ENCODE measurements around the gene NMT2.
"Not testable (repeated sequence)": the region's sequence is repeated elsewhere in the genome, so short reads cannot be mapped to it uniquely, and the experiment has no call there.

The NMT2 gene

GRCh38 chr10:15207410-15207809 lies 38.9 kb upstream of the NMT2 start:
- not testable (repeated sequence) for H3K23ac ChIP-seq (ENCODE audit: low read depth, low read length, poor library complexity); H2BK120ac ChIP-seq (ENCODE audit: low read depth, low read length); H2AFZ ChIP-seq (ENCODE audit: low read length); DNase-seq (ENCODE audit: low spot score); H3K79me1 ChIP-seq (ENCODE audit: low read depth, low read length); H4K8ac ChIP-seq (ENCODE audit: low read depth, low read length); H3K9me3 ChIP-seq (replicated peaks in 1 of 2; ENCODE audit: control insufficient read depth in 2 of 2, insufficient read depth in 1 of 2, low read depth in 1 of 2, low read length in 2 of 2); H3K4me2 ChIP-seq (ENCODE audit: insufficient read depth, low read length, poor library complexity, severe bottlenecking); H4K91ac ChIP-seq (ENCODE audit: low read depth, low read length, poor library complexity); H2BK15ac ChIP-seq (ENCODE audit: low read length); H3K9ac ChIP-seq (ENCODE audit: low read depth, low read length, poor library complexity); H3K4ac ChIP-seq (ENCODE audit: low read length); H3K27me3 ChIP-seq (ENCODE audit: control insufficient read depth in 3 of 3, insufficient read depth in 3 of 3, low read depth in 1 of 3, low read length in 3 of 3); H3K4me3 ChIP-seq (ENCODE audit: low read length in 2 of 2); H2BK5ac ChIP-seq (ENCODE audit: low read length); H2AK5ac ChIP-seq (ENCODE audit: low read depth, low read length); H3K27ac ChIP-seq (replicated peaks; ENCODE audit: low read length); H3K4me1 ChIP-seq (ENCODE audit: control insufficient read depth in 2 of 2, insufficient read depth in 1 of 2, low read depth in 1 of 2, low read length in 2 of 2); H3K18ac ChIP-seq (ENCODE audit: low read length); H2BK12ac ChIP-seq (ENCODE audit: low read length); H3K14ac ChIP-seq (ENCODE audit: low read length)
- no CpG with 5 or more reads among the region's 4 CpGs for WGBS, 2 donors (ENCODE audit: extremely low coverage in 2 of 2, insufficient read length in 2 of 2, insufficient replicate concordance in 1 of 2)
- H3K36me3 ChIP-seq (replicated peaks in 1 of 2; ENCODE audit: control insufficient read depth in 2 of 2, insufficient read depth in 2 of 2, low read length in 2 of 2), result peaks cover 1 to 17% of the 10 kb centered on the region in 2 donors

- no peaks in the 10 kb centered on the region for H3K79me1 ChIP-seq (ENCODE audit: low read depth, low read length)
- WGBS, 2 donors (ENCODE audit: extremely low coverage in 2 of 2, insufficient read length in 2 of 2, insufficient replicate concordance in 1 of 2), result no CpG with 5 or more reads among the region's 2 CpGs
- no peak for DNase-seq (ENCODE audit: low spot score)
- no peak overlapping the region for H3K23ac ChIP-seq (ENCODE audit: low read depth, low read length, poor library complexity)
- no peak overlapping the region for H2BK12ac ChIP-seq (ENCODE audit: low read length)
- H3K9ac ChIP-seq (ENCODE audit: low read depth, low read length, poor library complexity), result no peak overlapping the region
- H3K9me3 ChIP-seq (replicated peaks in 1 of 2; ENCODE audit: control insufficient read depth in 2 of 2, insufficient read depth in 1 of 2, low read depth in 1 of 2, low read length in 2 of 2), result no peaks in the 10 kb centered on the region
- H3K4me3 ChIP-seq (ENCODE audit: low read length in 2 of 2), result no peak overlapping the region
- H4K91ac ChIP-seq (ENCODE audit: low read depth, low read length, poor library complexity), result no peak overlapping the region
- H3K18ac ChIP-seq (ENCODE audit: low read length), result no peak overlapping the region
- H2BK5ac ChIP-seq (ENCODE audit: low read length), result no peak overlapping the region
- H3K14ac ChIP-seq (ENCODE audit: low read length), result no peak overlapping the region
- peaks cover 0 to 2% of the 10 kb centered on the region in 2 donors for H3K4me1 ChIP-seq (ENCODE audit: control insufficient read depth in 2 of 2, insufficient read depth in 1 of 2, low read depth in 1 of 2, low read length in 2 of 2)
- H3K4ac ChIP-seq (ENCODE audit: low read length), result no peak overlapping the region
- no peak overlapping the region for H2BK15ac ChIP-seq (ENCODE audit: low read length)
- no peaks in the 10 kb centered on the region for H3K36me3 ChIP-seq (replicated peaks in 1 of 2; ENCODE audit: control insufficient read depth in 2 of 2, insufficient read depth in 2 of 2, low read length in 2 of 2)
- H3K27ac ChIP-seq (replicated peaks; ENCODE audit: low read length), result no peak overlapping the region
- H3K27me3 ChIP-seq (ENCODE audit: control insufficient read depth in 3 of 3, insufficient read depth in 3 of 3, low read depth in 1 of 3, low read length in 3 of 3), result no peaks in the 10 kb centered on the region
- H4K8ac ChIP-seq (ENCODE audit: low read depth, low read length), result no peak overlapping the region
- H3K4me2 ChIP-seq (ENCODE audit: insufficient read depth, low read length, poor library complexity, severe bottlenecking), result no peak overlapping the region
- H2AK5ac ChIP-seq (ENCODE audit: low read depth, low read length), result no peak overlapping the region
- H2AFZ ChIP-seq (ENCODE audit: low read length), result no peak overlapping the region
- H2BK120ac ChIP-seq (ENCODE audit: low read depth, low read length), result no peak overlapping the region
Observed at GRCh38 chr10:15202639-15203038, 34.1 kb upstream of the NMT2 start.

- not testable (repeated sequence) for H3K27ac ChIP-seq (replicated peaks; ENCODE audit: low read length)
Observed at GRCh38 chr10:15202301-15202621, 33.8 kb upstream of the NMT2 start.

GRCh38 chr10:15201589-15202300 lies 33.3 kb upstream of the NMT2 start:
- no CpG with 5 or more reads among the region's 6 CpGs for WGBS, 2 donors (ENCODE audit: extremely low coverage in 2 of 2, insufficient read length in 2 of 2, insufficient replicate concordance in 1 of 2)
- H3K4ac ChIP-seq (ENCODE audit: low read length), result no peak overlapping the region
- no peaks in the 10 kb centered on the region for H3K9me3 ChIP-seq (replicated peaks in 1 of 2; ENCODE audit: control insufficient read depth in 2 of 2, insufficient read depth in 1 of 2, low read depth in 1 of 2, low read length in 2 of 2)
- H3K23ac ChIP-seq (ENCODE audit: low read depth, low read length, poor library complexity), result no peak overlapping the region
- H3K9ac ChIP-seq (ENCODE audit: low read depth, low read length, poor library complexity), result no peak overlapping the region
- H2AK5ac ChIP-seq (ENCODE audit: low read depth, low read length), result no peak overlapping the region
- no peak overlapping the region for H4K91ac ChIP-seq (ENCODE audit: low read depth, low read length, poor library complexity)
- H3K27me3 ChIP-seq (ENCODE audit: control insufficient read depth in 3 of 3, insufficient read depth in 3 of 3, low read depth in 1 of 3, low read length in 3 of 3), result no peaks in the 10 kb centered on the region
- H3K18ac ChIP-seq (ENCODE audit: low read length), result no peak overlapping the region
- H2BK5ac ChIP-seq (ENCODE audit: low read length), result no peak overlapping the region
- no peaks in the 10 kb centered on the region for H3K79me1 ChIP-seq (ENCODE audit: low read depth, low read length)
- H2BK12ac ChIP-seq (ENCODE audit: low read length), result no peak overlapping the region
- H3K36me3 ChIP-seq (replicated peaks in 1 of 2; ENCODE audit: control insufficient read depth in 2 of 2, insufficient read depth in 2 of 2, low read length in 2 of 2), result no peaks in the 10 kb centered on the region
- H2AFZ ChIP-seq (ENCODE audit: low read length), result no peak overlapping the region
- DNase-seq (ENCODE audit: low spot score), result no peak
- H2BK15ac ChIP-seq (ENCODE audit: low read length), result no peak overlapping the region
- no peak overlapping the region for H3K14ac ChIP-seq (ENCODE audit: low read length)
- no peak overlapping the region for H3K4me3 ChIP-seq (ENCODE audit: low read length in 2 of 2)
- H3K4me1 ChIP-seq (ENCODE audit: control insufficient read depth in 2 of 2, insufficient read depth in 1 of 2, low read depth in 1 of 2, low read length in 2 of 2), result peaks cover 0 to 2% of the 10 kb centered on the region in 2 donors
- H2BK120ac ChIP-seq (ENCODE audit: low read depth, low read length), result no peak overlapping the region
- no peak overlapping the region for H3K27ac ChIP-seq (replicated peaks; ENCODE audit: low read length)
- no peak overlapping the region for H4K8ac ChIP-seq (ENCODE audit: low read depth, low read length)
- H3K4me2 ChIP-seq (ENCODE audit: insufficient read depth, low read length, poor library complexity, severe bottlenecking), result no peak overlapping the region

More at GRCh38 chr10:15202301-15202621, 33.8 kb upstream of the NMT2 start:
- not testable (repeated sequence) for H2AFZ ChIP-seq (ENCODE audit: low read length); H4K91ac ChIP-seq (ENCODE audit: low read depth, low read length, poor library complexity); H2BK12ac ChIP-seq (ENCODE audit: low read length); H2BK5ac ChIP-seq (ENCODE audit: low read length); H3K27me3 ChIP-seq (ENCODE audit: control insufficient read depth in 3 of 3, insufficient read depth in 3 of 3, low read depth in 1 of 3, low read length in 3 of 3); H3K4me2 ChIP-seq (ENCODE audit: insufficient read depth, low read length, poor library complexity, severe bottlenecking); H3K14ac ChIP-seq (ENCODE audit: low read length); H3K79me1 ChIP-seq (ENCODE audit: low read depth, low read length); DNase-seq (ENCODE audit: low spot score); H3K9me3 ChIP-seq (replicated peaks in 1 of 2; ENCODE audit: control insufficient read depth in 2 of 2, insufficient read depth in 1 of 2, low read depth in 1 of 2, low read length in 2 of 2); H4K8ac ChIP-seq (ENCODE audit: low read depth, low read length); H2BK15ac ChIP-seq (ENCODE audit: low read length); H3K4me3 ChIP-seq (ENCODE audit: low read length in 2 of 2); H2BK120ac ChIP-seq (ENCODE audit: low read depth, low read length); H3K4ac ChIP-seq (ENCODE audit: low read length); H3K23ac ChIP-seq (ENCODE audit: low read depth, low read length, poor library complexity); H3K9ac ChIP-seq (ENCODE audit: low read depth, low read length, poor library complexity); H2AK5ac ChIP-seq (ENCODE audit: low read depth, low read length); H3K18ac ChIP-seq (ENCODE audit: low read length); H3K4me1 ChIP-seq (ENCODE audit: control insufficient read depth in 2 of 2, insufficient read depth in 1 of 2, low read depth in 1 of 2, low read length in 2 of 2); H3K36me3 ChIP-seq (replicated peaks in 1 of 2; ENCODE audit: control insufficient read depth in 2 of 2, insufficient read depth in 2 of 2, low read length in 2 of 2)
- no CpG with 5 or more reads among the region's 8 CpGs for WGBS, 2 donors (ENCODE audit: extremely low coverage in 2 of 2, insufficient read length in 2 of 2, insufficient replicate concordance in 1 of 2)

All from neuronal stem cell (in vitro differentiated cells).